HG02642 (cell line): ENCODE measurements around the gene CYP3A5.
"Not testable (repeated sequence)": the region's sequence is repeated elsewhere in the genome, so short reads cannot be mapped to it uniquely, and the experiment has no call there.

Experiments used
- ATAC-seq: cut with Tn5 transposase; IDR thresholded peaks from one replicate; pipeline ENCODE4 v1.9.1; 2021; ENCODE audit warnings: mild to moderate bottlenecking; ENCODE audit not compliant: unreplicated experiment, poor library complexity

The CYP3A5 gene

GRCh38 chr7:99679400-99680191 is at the start of gene CYP3A5:
Gene CYP3A5 (minus strand): TSS chr7:99679996. CDS start chr7:99679896, 100 bp downstream.
- no peak for ATAC-seq

- ATAC-seq = no peak
Observed at GRCh38 chr7:99728615-99729014, 48.8 kb upstream of the CYP3A5 start.

- ATAC-seq = not testable (repeated sequence)
Observed at GRCh38 chr7:99723201-99723600, 43.4 kb upstream of the CYP3A5 start.

GRCh38 chr7:99720800-99721595 is 41.2 kb upstream of the CYP3A5 start:
- no peak for ATAC-seq

GRCh38 chr7:99719996-99720769 is 40.4 kb upstream of the CYP3A5 start:
- ATAC-seq = no peak

- no peak for ATAC-seq
Observed at GRCh38 chr7:99713995-99714570, 34.3 kb upstream of the CYP3A5 start.

- no peak for ATAC-seq
Observed at GRCh38 chr7:99709838-99710578, 30.2 kb upstream of the CYP3A5 start.

GRCh38 chr7:99709260-99709659 is 29.5 kb upstream of the CYP3A5 start:
- no peak for ATAC-seq

- ATAC-seq = no peak
Observed at GRCh38 chr7:99707096-99707495, 27.3 kb upstream of the CYP3A5 start.

GRCh38 chr7:99699946-99700345 is 20.1 kb upstream of the CYP3A5 start:
- no peak for ATAC-seq

GRCh38 chr7:99698867-99699730 is 19.3 kb upstream of the CYP3A5 start:
- ATAC-seq = not testable (repeated sequence)

GRCh38 chr7:99694912-99695304 is 15.1 kb upstream of the CYP3A5 start:
- ATAC-seq = no peak

- ATAC-seq = no peak
Observed at GRCh38 chr7:99694201-99694911, 14.6 kb upstream of the CYP3A5 start.

- no peak for ATAC-seq
Observed at GRCh38 chr7:99693427-99694200, 13.8 kb upstream of the CYP3A5 start.

GRCh38 chr7:99693100-99693426 is 13.3 kb upstream of the CYP3A5 start:
- no peak for ATAC-seq

- ATAC-seq = not testable (repeated sequence)
Observed at GRCh38 chr7:99692563-99692962, 12.8 kb upstream of the CYP3A5 start.

GRCh38 chr7:99691658-99692057 is 11.9 kb upstream of the CYP3A5 start:
- not testable (repeated sequence) for ATAC-seq

- not testable (repeated sequence) for ATAC-seq
Observed at GRCh38 chr7:99690918-99691317, 11.1 kb upstream of the CYP3A5 start.
